ENCODE results near the gene WDR48. TPM values are rescaled to one million over a fixed set of nuclear protein-coding genes. Genes with fewer than 3 reads are reported as not detected.

WDR48 gene
- total and polyA plus RNA-seq, 9 of the 15 experiments (the other 6 are each of a cell fraction or from before 2014, with no cell fraction given) = 26.6 to 70.6 (median 48.0) TPM

DNA sequence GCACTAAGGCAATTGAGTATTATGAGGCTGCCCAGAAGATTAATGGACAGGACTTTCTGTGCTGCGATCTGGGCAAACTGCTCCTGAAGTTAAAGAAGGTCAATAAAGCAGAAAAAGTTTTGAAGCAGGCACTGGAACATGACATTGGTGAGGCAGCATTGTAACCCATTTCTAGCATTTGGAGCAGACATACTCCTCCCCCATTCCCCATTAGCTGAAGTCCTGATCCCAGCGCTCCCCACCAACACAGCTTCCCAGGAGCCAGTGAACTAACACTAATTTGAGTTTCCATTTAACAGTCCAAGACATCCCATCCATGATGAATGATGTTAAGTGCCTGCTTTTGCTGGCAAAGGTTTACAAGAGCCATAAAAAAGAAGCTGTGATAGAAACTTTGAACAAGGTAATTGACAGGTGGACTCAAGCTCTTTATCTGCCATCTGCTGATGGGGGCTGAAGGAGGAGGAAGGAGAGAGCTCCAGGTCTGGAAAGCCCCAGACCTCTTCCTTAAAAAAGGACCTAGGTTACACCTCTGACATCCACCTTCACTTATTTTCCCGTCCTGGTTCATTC is 79.0 kb downstream of the WDR48 start:
- in situ Hi-C loops (cut with MboI) = no loop called here
- no peaks in the 10 kb centered on the region for H4K20me1 ChIP-seq (replicated peaks; ENCODE audit: control insufficient read depth, insufficient read depth, low read length)
- ChIA-PET CTCF (ENCODE audit: low intra/inter-chr PET ratio) (no interaction called here), POLR2A (interaction anchor here (0.6 to 1.9 kb wide), 6 partner anchors 10 to 276 kb away, joined by 3 to 7 read pairs (median 4); partner anchors contain the start of gene RPSA)
- no peak overlapping the region for H3K9ac ChIP-seq (ENCODE audit: insufficient read depth in 1 of 2, low read depth in 2 of 2, low read length in 2 of 2)
- peaks cover 0 to 9% of the 10 kb centered on the region in 2 experiments; a peak in 1 of 5 replicates for H3K27me3 ChIP-seq (ENCODE audit: control insufficient read depth in 2 of 2, insufficient read depth in 2 of 2, low read length in 2 of 2)
- no peaks in the 10 kb centered on the region for H3K79me2 ChIP-seq (ENCODE audit: control insufficient read depth, insufficient read depth, low read length)
- H2AFZ ChIP-seq (ENCODE audit: low read depth, low read length) = no peak overlapping the region
- WGBS (ENCODE audit: insufficient coverage, low coverage, missing lambda C conversion rate) = 26% methylated on average over 3 of the region's 3 CpGs
- DNase-seq (ENCODE audit: extremely low read depth in 1 of 4, low spot score in 3 of 4) (no peak), FAIRE-seq (no peak), ATAC-seq (no peak)
- H3K4me1 ChIP-seq (replicated peaks in 1 of 2; ENCODE audit: control insufficient read depth in 2 of 2, insufficient read depth in 2 of 2, low read length in 2 of 2) = no peaks in the 10 kb centered on the region
- intact Hi-C loops (cut with micrococcal nuclease) = no loop called here
- H3K4me3 ChIP-seq = no peak overlapping the region
- H3K9me1 ChIP-seq (ENCODE audit: control insufficient read depth, insufficient read depth, low read length) = no peaks in the 10 kb centered on the region
- H3K9me3 ChIP-seq (replicated peaks; ENCODE audit: control insufficient read depth, insufficient read depth, low read depth, low read length) = no peaks in the 10 kb centered on the region
- TF ChIP-seq DMBX1 (CRISPR knock-in tag; IDR thresholded peaks at IDR 0.05; ENCODE audit: borderline replicate concordance) (no peak), GTF2A2 (tag; IDR thresholded peaks at IDR 0.05) (no peak), SMC3 (conservative IDR thresholded peaks at IDR 0.05; ENCODE audit: insufficient read depth, low read depth, low read length) (no peak), TEAD1 (CRISPR knock-in tag; IDR thresholded peaks at IDR 0.05) (no peak), KLF6 (CRISPR knock-in tag; IDR thresholded peaks at IDR 0.05; ENCODE audit: borderline replicate concordance) (no peak), KAT2B (IDR thresholded peaks at IDR 0.05; ENCODE audit: low read depth, low read length) (no peak), ZNF311 (CRISPR knock-in tag; IDR thresholded peaks at IDR 0.05) (no peak), NFE2L1 (tag; IDR thresholded peaks at IDR 0.05; ENCODE audit: borderline replicate concordance, low read depth) (no peak), ATF7 (IDR thresholded peaks at IDR 0.05) (no peak), SIX5 (IDR thresholded peaks at IDR 0.05; ENCODE audit: borderline replicate concordance in 1 of 2, insufficient read depth in 1 of 2, low read depth in 1 of 2, low read length in 2 of 2) (no peak), ZNF3 (CRISPR knock-in tag; IDR thresholded peaks at IDR 0.05) (no peak)
- TF ChIP-seq, protein P1, sequence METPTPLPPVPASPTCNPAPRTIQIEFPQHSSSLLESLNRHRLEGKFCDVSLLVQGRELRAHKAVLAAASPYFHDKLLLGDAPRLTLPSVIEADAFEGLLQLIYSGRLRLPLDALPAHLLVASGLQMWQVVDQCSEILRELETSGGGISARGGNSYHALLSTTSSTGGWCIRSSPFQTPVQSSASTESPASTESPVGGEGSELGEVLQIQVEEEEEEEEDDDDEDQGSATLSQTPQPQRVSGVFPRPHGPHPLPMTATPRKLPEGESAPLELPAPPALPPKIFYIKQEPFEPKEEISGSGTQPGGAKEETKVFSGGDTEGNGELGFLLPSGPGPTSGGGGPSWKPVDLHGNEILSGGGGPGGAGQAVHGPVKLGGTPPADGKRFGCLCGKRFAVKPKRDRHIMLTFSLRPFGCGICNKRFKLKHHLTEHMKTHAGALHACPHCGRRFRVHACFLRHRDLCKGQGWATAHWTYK (CRISPR knock-in tag; IDR thresholded peaks at IDR 0.05) = no peak
- TF ChIP-seq, protein P2, sequence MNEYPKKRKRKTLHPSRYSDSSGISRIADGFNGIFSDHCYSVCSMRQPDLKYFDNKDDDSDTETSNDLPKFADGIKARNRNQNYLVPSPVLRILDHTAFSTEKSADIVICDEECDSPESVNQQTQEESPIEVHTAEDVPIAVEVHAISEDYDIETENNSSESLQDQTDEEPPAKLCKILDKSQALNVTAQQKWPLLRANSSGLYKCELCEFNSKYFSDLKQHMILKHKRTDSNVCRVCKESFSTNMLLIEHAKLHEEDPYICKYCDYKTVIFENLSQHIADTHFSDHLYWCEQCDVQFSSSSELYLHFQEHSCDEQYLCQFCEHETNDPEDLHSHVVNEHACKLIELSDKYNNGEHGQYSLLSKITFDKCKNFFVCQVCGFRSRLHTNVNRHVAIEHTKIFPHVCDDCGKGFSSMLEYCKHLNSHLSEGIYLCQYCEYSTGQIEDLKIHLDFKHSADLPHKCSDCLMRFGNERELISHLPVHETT (CRISPR knock-in tag; conservative IDR thresholded peaks at IDR 0.05 in 1 of 2, IDR thresholded peaks at IDR 0.05 in 1 of 2) = no peak
- TF ChIP-seq, protein P3, sequence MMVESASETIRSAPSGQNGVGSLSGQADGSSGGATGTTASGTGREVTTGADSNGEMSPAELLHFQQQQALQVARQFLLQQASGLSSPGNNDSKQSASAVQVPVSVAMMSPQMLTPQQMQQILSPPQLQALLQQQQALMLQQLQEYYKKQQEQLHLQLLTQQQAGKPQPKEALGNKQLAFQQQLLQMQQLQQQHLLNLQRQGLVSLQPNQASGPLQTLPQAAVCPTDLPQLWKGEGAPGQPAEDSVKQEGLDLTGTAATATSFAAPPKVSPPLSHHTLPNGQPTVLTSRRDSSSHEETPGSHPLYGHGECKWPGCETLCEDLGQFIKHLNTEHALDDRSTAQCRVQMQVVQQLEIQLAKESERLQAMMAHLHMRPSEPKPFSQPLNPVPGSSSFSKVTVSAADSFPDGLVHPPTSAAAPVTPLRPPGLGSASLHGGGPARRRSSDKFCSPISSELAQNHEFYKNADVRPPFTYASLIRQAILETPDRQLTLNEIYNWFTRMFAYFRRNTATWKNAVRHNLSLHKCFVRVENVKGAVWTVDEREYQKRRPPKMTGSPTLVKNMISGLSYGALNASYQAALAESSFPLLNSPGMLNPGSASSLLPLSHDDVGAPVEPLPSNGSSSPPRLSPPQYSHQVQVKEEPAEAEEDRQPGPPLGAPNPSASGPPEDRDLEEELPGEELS (CRISPR knock-in tag; IDR thresholded peaks at IDR 0.05; ENCODE audit: borderline replicate concordance) = no peak
- TF ChIP-seq, protein P4, sequence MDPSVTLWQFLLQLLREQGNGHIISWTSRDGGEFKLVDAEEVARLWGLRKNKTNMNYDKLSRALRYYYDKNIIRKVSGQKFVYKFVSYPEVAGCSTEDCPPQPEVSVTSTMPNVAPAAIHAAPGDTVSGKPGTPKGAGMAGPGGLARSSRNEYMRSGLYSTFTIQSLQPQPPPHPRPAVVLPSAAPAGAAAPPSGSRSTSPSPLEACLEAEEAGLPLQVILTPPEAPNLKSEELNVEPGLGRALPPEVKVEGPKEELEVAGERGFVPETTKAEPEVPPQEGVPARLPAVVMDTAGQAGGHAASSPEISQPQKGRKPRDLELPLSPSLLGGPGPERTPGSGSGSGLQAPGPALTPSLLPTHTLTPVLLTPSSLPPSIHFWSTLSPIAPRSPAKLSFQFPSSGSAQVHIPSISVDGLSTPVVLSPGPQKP (CRISPR knock-in tag; IDR thresholded peaks at IDR 0.05) = no peak
- BruUV-seq (replicated peaks) = no TSS peak
- H3K4me2 ChIP-seq (ENCODE audit: insufficient read depth, low read length) = no peak overlapping the region
- H3K27ac ChIP-seq (ENCODE audit: extremely low read depth, low read depth, low read length) = no peak overlapping the region
- no peaks in the 10 kb centered on the region for H3K36me3 ChIP-seq (ENCODE audit: control insufficient read depth, insufficient read depth, low read length)
